Activated CD4-positive, alpha-beta T cell treated with anti-CD3 and anti-CD28 coated beads for 36 hours (primary cell): Measurements from ENCODE around the gene PAX8. TPM values are rescaled to one million over a fixed set of nuclear protein-coding genes. Genes with fewer than 3 reads are reported as not detected.

Experiments used
- ATAC-seq: fragments of 200-7000 bp; cut with Tn5 transposase; one replicate; pipeline ENCODE4 v1.10.0; 2021; ENCODE audit warnings: mild to moderate bottlenecking, moderate library complexity
- CTCF ChIA-PET: fragments of 350-600 bp; sonication (Branson Sonifier 250); formaldehyde crosslinking; loops from one replicate; lab custom pipeline; 2021; ENCODE audit warnings: antibody characterized with exemption; lab: Charles Lee
- POLR2A ChIA-PET: fragments of 350-600 bp; sonication (Branson Sonifier 250); formaldehyde crosslinking; loops from one replicate; lab custom pipeline; 2021; ENCODE audit warnings: antibody characterized with exemption, inconsistent platforms; lab: Charles Lee
- DNase-seq: peaks from one replicate; pipeline ENCODE4 v3.0.0-alpha.2; 2020
- H3K27ac Mint-ChIP-seq: one replicate; pipeline ENCODE4 v1.8.0; 2021; ENCODE audit warnings: mixed read lengths
- H3K27me3 Mint-ChIP-seq: one replicate; pipeline ENCODE4 v1.8.0; 2021; ENCODE audit warnings: mixed read lengths
- H3K36me3 Mint-ChIP-seq: one replicate; pipeline ENCODE4 v1.8.0; 2021; ENCODE audit warnings: low read depth, mixed read lengths
- H3K4me1 Mint-ChIP-seq: one replicate; pipeline ENCODE4 v1.8.0; 2021; ENCODE audit warnings: mixed read lengths
- H3K4me3 Mint-ChIP-seq: one replicate; pipeline ENCODE4 v1.8.0; 2021; ENCODE audit warnings: mild to moderate bottlenecking, moderate library complexity, mixed read lengths
- H3K9me3 Mint-ChIP-seq: one replicate; pipeline ENCODE4 v1.8.0; 2021; ENCODE audit warnings: low read depth, mixed read lengths
- intact Hi-C, 2 experiments: fragments of 100-400 bp; cut with DNase I in 1 of 2; cut with micrococcal nuclease in 1 of 2; formaldehyde crosslinking; loops; one replicate each; pipeline versions ENCODE4 v1.14.2 to v1.15.1; 2022 to 2024; cut with DNase I, micrococcal nuclease
- total RNA-seq, 2 experiments: library from RNA; stranded (reverse); gene quantifications; one replicate each; pipeline ENCODE4 v1.2.3, GENCODE V29; 2021

Gene PAX8
- total RNA-seq, 2 experiments from 2014 or later = 1.4 to 2.1 TPM

GRCh38 chr2:113227698-113228097 lies 51.0 kb downstream of the PAX8 start:
- DNase-seq (no peak), ATAC-seq (no peak)
- Mint-ChIP-seq H3K4me1 (peaks cover 5% of the 10 kb centered on the region), H3K9me3 (no peaks in the 10 kb centered on the region), H3K4me3 (no peak overlapping the region), H3K27ac (no peak overlapping the region), H3K36me3 (peaks cover 2% of the 10 kb centered on the region), H3K27me3 (peaks cover 2% of the 10 kb centered on the region)
- ChIA-PET POLR2A (no interaction called here), CTCF (interaction anchor here (0.5 kb wide), 1 partner anchor 163 kb away, joined by 3 read pairs; no protein-coding TSS in a partner anchor)
- intact Hi-C loops = no loop called here

GRCh38 chr2:113227290-113227689 lies 51.4 kb downstream of the PAX8 start:
- Mint-ChIP-seq H3K27ac (no peak overlapping the region), H3K4me1 (peaks cover 5% of the 10 kb centered on the region), H3K9me3 (no peaks in the 10 kb centered on the region), H3K36me3 (peaks cover 2% of the 10 kb centered on the region), H3K4me3 (no peak overlapping the region), H3K27me3 (peaks cover 2% of the 10 kb centered on the region)
- ChIA-PET POLR2A (no interaction called here), CTCF (interaction anchor here (0.5 kb wide), 1 partner anchor 163 kb away, joined by 3 read pairs; no protein-coding TSS in a partner anchor)
- intact Hi-C loops = no loop called here
- ATAC-seq (no peak), DNase-seq (no peak)

- H3K27ac Mint-ChIP-seq = no peak overlapping the region
- ATAC-seq = no peak
- ChIA-PET POLR2A (no interaction called here), CTCF (interaction anchor here (2.0 kb wide), 1 partner anchor 23 kb away, joined by 5 read pairs; no protein-coding TSS in a partner anchor)
- H3K4me3 Mint-ChIP-seq = no peak overlapping the region
- DNase-seq = no peak
- intact Hi-C loops = no loop called here
- H3K9me3 Mint-ChIP-seq = no peaks in the 10 kb centered on the region
- peaks cover 5% of the 10 kb centered on the region for H3K4me1 Mint-ChIP-seq
- peaks cover 2% of the 10 kb centered on the region for H3K27me3 Mint-ChIP-seq
- H3K36me3 Mint-ChIP-seq = peaks cover 2% of the 10 kb centered on the region
Observed at GRCh38 chr2:113226462-113226861, 52.3 kb downstream of the PAX8 start.

- Mint-ChIP-seq H3K4me3 (no peak overlapping the region), H3K27me3 (peaks cover 2% of the 10 kb centered on the region), H3K36me3 (peaks cover 2% of the 10 kb centered on the region), H3K4me1 (peaks cover 3% of the 10 kb centered on the region), H3K27ac (no peak overlapping the region), H3K9me3 (no peaks in the 10 kb centered on the region)
- CTCF ChIA-PET = interaction anchor here (2.0 kb wide), 1 partner anchor 22 kb away, joined by 5 read pairs; no protein-coding TSS in a partner anchor
- POLR2A ChIA-PET = no interaction called here
- intact Hi-C loops = no loop called here
- ATAC-seq (no peak), DNase-seq (no peak)
Observed at GRCh38 chr2:113225263-113226259, 53.2 kb downstream of the PAX8 start.

- Mint-ChIP-seq H3K27ac (no peak overlapping the region), H3K9me3 (no peaks in the 10 kb centered on the region), H3K4me3 (no peak overlapping the region), H3K4me1 (peaks cover 3% of the 10 kb centered on the region), H3K27me3 (peaks cover 2% of the 10 kb centered on the region), H3K36me3 (peaks cover 2% of the 10 kb centered on the region)
- ATAC-seq = no peak
- intact Hi-C loops = no loop called here
- CTCF ChIA-PET = interaction anchor here (0.7 to 2.0 kb wide), 2 partner anchors 21 to 87 kb away, joined by 4 to 5 read pairs; no protein-coding TSS in a partner anchor
- POLR2A ChIA-PET = no interaction called here
- no peak for DNase-seq
Observed at GRCh38 chr2:113224647-113225236, 54.0 kb downstream of the PAX8 start.

- ChIA-PET CTCF (interaction anchor here (1.4 kb wide), 1 partner anchor 20 kb away, joined by 4 read pairs; no protein-coding TSS in a partner anchor), POLR2A (no interaction called here)
- Mint-ChIP-seq H3K36me3 (peaks cover 2% of the 10 kb centered on the region), H3K27ac (no peak overlapping the region), H3K27me3 (peaks cover 2% of the 10 kb centered on the region), H3K4me3 (no peak overlapping the region), H3K9me3 (no peaks in the 10 kb centered on the region), H3K4me1 (peaks cover 3% of the 10 kb centered on the region)
- DNase-seq (no peak), ATAC-seq (no peak)
- intact Hi-C loops = no loop called here
Observed at GRCh38 chr2:113223813-113224212, 54.9 kb downstream of the PAX8 start.

GRCh38 chr2:113221846-113222245 lies 56.9 kb downstream of the PAX8 start:
- DNase-seq (no peak), ATAC-seq (no peak)
- H3K4me3 Mint-ChIP-seq = no peak overlapping the region
- ChIA-PET CTCF (interaction anchor here (1.3 to 2.8 kb wide), 5 partner anchors 18 to 168 kb away, joined by 3 to 11 read pairs (median 6); no protein-coding TSS in a partner anchor), POLR2A (no interaction called here)
- H3K27me3 Mint-ChIP-seq = peaks cover 2% of the 10 kb centered on the region
- no peak overlapping the region for H3K27ac Mint-ChIP-seq
- intact Hi-C loops = no loop called here
- H3K9me3 Mint-ChIP-seq = no peaks in the 10 kb centered on the region
- H3K36me3 Mint-ChIP-seq = peaks cover 2% of the 10 kb centered on the region
- peaks cover 16% of the 10 kb centered on the region for H3K4me1 Mint-ChIP-seq

- CTCF ChIA-PET = interaction anchor here (0.7 to 2.8 kb wide), 10 partner anchors 10 to 169 kb away, joined by 3 to 11 read pairs (median 4); no protein-coding TSS in a partner anchor
- Mint-ChIP-seq H3K9me3 (no peaks in the 10 kb centered on the region), H3K27ac (no peak overlapping the region), H3K4me3 (no peak overlapping the region), H3K27me3 (peaks cover 2% of the 10 kb centered on the region), H3K4me1 (peaks cover 16% of the 10 kb centered on the region), H3K36me3 (peaks cover 2% of the 10 kb centered on the region)
- intact Hi-C loops = no loop called here
- DNase-seq (no peak), ATAC-seq (no peak)
- POLR2A ChIA-PET = no interaction called here
Observed at GRCh38 chr2:113220970-113221708, 57.6 kb downstream of the PAX8 start.

- ChIA-PET POLR2A (no interaction called here), CTCF (interaction anchor here (0.9 to 2.8 kb wide), 5 partner anchors 11 to 140 kb away, joined by 3 to 11 read pairs (median 9); no protein-coding TSS in a partner anchor)
- intact Hi-C loops = no loop called here
- Mint-ChIP-seq H3K36me3 (peaks cover 2% of the 10 kb centered on the region), H3K27ac (no peak overlapping the region), H3K9me3 (no peaks in the 10 kb centered on the region), H3K4me3 (no peak overlapping the region), H3K27me3 (peaks cover 2% of the 10 kb centered on the region), H3K4me1 (peaks cover 16% of the 10 kb centered on the region)
- DNase-seq (no peak), ATAC-seq (peak; percentile 58)
Observed at GRCh38 chr2:113219889-113220641, 58.7 kb downstream of the PAX8 start.

GRCh38 chr2:113219525-113219888 lies 59.2 kb downstream of the PAX8 start:
- POLR2A ChIA-PET = no interaction called here

More at GRCh38 chr2:113219525-113219888, 59.2 kb downstream of the PAX8 start:
- Mint-ChIP-seq H3K9me3 (no peaks in the 10 kb centered on the region), H3K4me3 (no peak overlapping the region), H3K4me1 (peaks cover 16% of the 10 kb centered on the region), H3K27me3 (peaks cover 1% of the 10 kb centered on the region), H3K27ac (no peak overlapping the region), H3K36me3 (peaks cover 1% of the 10 kb centered on the region)
- intact Hi-C loops = no loop called here
- ATAC-seq (no peak), DNase-seq (no peak)
- CTCF ChIA-PET = interaction anchor here (2.2 to 2.8 kb wide), 2 partner anchors 16 to 81 kb away, joined by 9 to 11 read pairs; no protein-coding TSS in a partner anchor
